BJ (cell line): Measurements from ENCODE around the gene TMEM106A. TPM values are rescaled to one million over a fixed set of nuclear protein-coding genes. Genes with fewer than 3 reads are reported as not detected.

Experiments
- CTCF ChIA-PET: fragments of 350-600 bp; formaldehyde crosslinking; extraction: SDS; loops from one replicate; lab custom pipeline; 2021; ENCODE audit warnings: antibody characterized with exemption, inconsistent platforms; lab: Yijun Ruan, JAX
- POLR2A ChIA-PET: fragments of 300-600 bp; sonication (Branson Sonifier 250); formaldehyde crosslinking; extraction: SDS; loops from one replicate; lab custom pipeline; 2021; ENCODE audit warnings: antibody characterized with exemption; lab: Charles Lee
- DNase-seq: peaks from one replicate; pipeline ENCODE4 v3.0.0-alpha.2; 2011; ENCODE audit warnings: low read depth
- H3K27me3 ChIP-seq: 2 replicates; pipeline ENCODE4 v1.6.0; 2011; ENCODE audit warnings: low read length; ENCODE audit not compliant: control insufficient read depth, insufficient read depth
- H3K36me3 ChIP-seq: 2 replicates; pipeline ENCODE4 v1.5.1; 2011; ENCODE audit warnings: low read length; ENCODE audit not compliant: control insufficient read depth, insufficient read depth
- H3K4me3 ChIP-seq: 2 replicates; pipeline ENCODE4 v1.5.1; 2011; ENCODE audit warnings: low read depth, mild to moderate bottlenecking, control low read depth, low read length
- polyA plus RNA-seq: library from polyadenylated mRNA; depleted of rRNA; stranded (reverse); fragments of >200 nt; gene quantifications from 2 replicates; pipeline ENCODE4 v1.2.3, GENCODE V29; 2011
- TF ChIP-seq, protein P1 (sequence below): IDR thresholded peaks from 2 replicates; pipeline ENCODE4 v1.5.1; 2011; ENCODE audit warnings: low read depth, mild to moderate bottlenecking, control low read depth, inconsistent platforms, low read length, moderate library complexity; ENCODE audit not compliant: insufficient read depth

TMEM106A gene
- polyA plus RNA-seq, 1 experiment, result 9.3 TPM

DNA sequence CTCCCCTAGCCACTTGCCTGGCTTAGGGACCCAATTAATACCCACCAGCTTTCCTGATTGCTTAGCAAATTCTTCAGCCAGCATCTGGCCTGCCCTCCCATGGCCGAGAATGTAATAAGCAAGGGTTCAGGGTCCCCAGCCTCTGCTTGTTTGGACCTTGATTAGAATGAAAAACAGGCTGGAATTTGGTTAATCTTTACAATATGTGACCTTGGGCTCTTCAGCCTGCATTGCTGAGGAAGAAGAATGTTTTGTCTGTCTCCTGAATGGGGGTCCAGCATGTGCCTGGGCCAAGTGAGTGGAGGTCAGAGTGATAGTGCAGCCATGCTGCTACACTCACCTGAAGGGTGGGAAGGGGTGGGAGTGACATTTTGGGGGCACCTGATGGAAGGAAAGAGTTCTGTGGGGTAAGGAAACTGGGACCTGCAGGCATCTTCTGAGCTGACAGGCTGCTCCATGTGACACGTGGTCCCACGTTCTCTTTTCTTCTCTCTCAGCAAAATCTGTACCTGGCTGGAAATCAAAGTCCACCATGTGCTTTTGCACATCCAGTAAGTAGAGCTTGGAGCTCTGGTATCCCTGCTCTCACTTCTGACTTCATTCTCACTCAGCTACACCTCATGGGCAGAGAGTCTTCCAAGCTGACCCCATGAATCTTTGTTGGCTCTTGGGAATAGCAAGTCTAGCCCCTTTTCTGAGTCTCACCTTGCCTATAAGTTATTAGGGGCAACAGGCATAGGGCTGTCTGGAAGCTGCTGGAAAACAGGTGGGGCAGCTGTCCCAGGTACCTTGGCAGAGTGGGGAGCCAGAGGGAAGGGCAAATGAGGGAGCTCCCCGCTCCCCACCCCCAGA, 5.3 kb downstream of the TMEM106A start:
- DNase-seq, result no peak
- CTCF ChIA-PET, result no interaction called here
- no peaks in the 10 kb centered on the region for H3K27me3 ChIP-seq
- H3K36me3 ChIP-seq, result peaks cover 13% of the 10 kb centered on the region
- POLR2A ChIA-PET, result interaction anchor here (0.5 kb wide), 1 partner anchor 99 kb away, joined by 3 read pairs; no protein-coding TSS in a partner anchor
- no peak overlapping the region for H3K4me3 ChIP-seq
- TF ChIP-seq, protein P1, sequence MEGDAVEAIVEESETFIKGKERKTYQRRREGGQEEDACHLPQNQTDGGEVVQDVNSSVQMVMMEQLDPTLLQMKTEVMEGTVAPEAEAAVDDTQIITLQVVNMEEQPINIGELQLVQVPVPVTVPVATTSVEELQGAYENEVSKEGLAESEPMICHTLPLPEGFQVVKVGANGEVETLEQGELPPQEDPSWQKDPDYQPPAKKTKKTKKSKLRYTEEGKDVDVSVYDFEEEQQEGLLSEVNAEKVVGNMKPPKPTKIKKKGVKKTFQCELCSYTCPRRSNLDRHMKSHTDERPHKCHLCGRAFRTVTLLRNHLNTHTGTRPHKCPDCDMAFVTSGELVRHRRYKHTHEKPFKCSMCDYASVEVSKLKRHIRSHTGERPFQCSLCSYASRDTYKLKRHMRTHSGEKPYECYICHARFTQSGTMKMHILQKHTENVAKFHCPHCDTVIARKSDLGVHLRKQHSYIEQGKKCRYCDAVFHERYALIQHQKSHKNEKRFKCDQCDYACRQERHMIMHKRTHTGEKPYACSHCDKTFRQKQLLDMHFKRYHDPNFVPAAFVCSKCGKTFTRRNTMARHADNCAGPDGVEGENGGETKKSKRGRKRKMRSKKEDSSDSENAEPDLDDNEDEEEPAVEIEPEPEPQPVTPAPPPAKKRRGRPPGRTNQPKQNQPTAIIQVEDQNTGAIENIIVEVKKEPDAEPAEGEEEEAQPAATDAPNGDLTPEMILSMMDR, result no peak

DNA sequence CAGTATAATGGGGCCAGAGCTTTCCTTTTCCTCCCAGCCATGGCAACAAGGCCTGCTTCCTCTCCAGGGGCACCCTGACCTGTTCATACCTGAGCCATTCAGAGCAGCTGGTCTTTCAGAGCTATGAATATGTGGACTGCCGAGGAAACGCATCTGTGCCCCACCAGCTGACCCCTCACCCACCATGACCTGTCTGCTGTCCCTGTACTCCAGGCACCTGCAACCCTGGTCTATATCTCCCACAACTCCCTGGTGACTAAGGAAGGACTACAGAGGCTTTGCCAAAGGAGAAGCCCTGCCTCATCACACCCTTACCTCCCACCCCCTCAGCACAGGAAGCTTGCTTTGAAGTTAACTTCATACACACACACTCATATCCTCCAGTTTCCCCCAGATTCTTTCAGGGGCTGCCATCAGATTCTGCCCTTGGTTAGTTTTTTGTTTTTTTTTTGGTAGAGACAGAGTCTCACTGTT, 6.0 kb downstream of the TMEM106A start:
- Histone ChIP-seq H3K4me3 (no peak overlapping the region), H3K36me3 (peaks cover 14% of the 10 kb centered on the region), H3K27me3 (no peaks in the 10 kb centered on the region)
- TF ChIP-seq, protein P1, result no peak
- DNase-seq, result no peak
- CTCF ChIA-PET, result no interaction called here
- POLR2A ChIA-PET, result no interaction called here

DNA sequence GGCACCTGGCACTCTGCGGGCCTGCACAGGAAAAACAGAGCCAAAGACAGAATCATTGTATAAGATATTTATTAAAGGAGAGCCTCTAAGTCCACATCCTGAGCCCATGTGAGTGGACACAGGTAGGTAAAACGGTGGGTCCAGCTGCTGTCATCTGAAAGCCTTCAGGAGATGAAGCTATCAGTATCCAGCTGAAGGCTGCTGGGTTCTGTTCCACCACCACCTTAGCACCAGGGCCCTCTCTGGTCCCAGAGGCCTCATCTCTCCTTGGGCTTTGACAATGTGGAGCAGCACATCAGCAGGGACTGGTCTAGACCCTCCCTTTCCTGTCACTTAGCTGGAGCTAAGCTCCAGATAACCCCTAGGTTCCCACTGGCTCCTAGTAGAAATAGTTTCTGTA, 7.3 kb downstream of the TMEM106A start:
- H3K36me3 ChIP-seq, result peaks cover 16% of the 10 kb centered on the region
- no peaks in the 10 kb centered on the region for H3K27me3 ChIP-seq
- no peak for DNase-seq
- no peak overlapping the region for H3K4me3 ChIP-seq
- ChIA-PET CTCF (no interaction called here), POLR2A (interaction anchor here (1.0 kb wide), 1 partner anchor 99 kb away, joined by 5 read pairs; no protein-coding TSS in a partner anchor)
- TF ChIP-seq, protein P1, result no peak

DNA sequence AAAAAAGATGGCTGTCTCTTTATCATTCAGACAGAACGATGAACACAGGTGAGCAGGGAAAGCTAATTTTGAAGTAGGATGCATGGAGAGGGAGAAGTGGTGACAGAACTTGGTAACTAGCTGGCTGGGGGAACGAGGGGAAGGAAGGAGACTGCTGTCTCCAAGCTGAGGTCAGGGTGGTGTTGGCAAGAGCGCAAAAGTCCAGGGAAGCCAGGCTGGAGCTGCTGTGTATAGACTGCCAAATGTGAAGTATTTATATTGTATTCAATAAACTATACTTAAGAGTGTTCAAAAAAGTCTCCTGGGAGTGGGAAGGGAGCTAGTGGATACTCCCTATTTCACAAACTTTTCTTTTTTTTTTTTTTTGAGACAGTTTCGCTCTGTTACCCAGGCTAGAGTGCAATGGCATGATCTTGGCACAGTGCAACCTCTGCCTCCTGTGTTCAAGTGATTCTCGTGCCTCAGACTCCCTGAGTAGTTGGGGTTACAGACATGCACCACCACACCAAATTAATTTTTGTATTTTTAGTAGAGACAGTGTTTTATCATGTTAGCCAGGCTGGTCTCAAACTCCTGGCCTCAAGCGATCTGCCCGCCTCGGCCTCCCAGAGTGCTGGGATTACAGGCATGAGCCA, 8.2 kb downstream of the TMEM106A start:
- CTCF ChIA-PET, result interaction anchor here (1.4 kb wide), 1 partner anchor 8 kb away, joined by 3 read pairs; the partner anchor contains the start of gene TMEM106A
- H3K4me3 ChIP-seq, result no peak overlapping the region
- TF ChIP-seq, protein P1, result no peak
- no peaks in the 10 kb centered on the region for H3K27me3 ChIP-seq
- DNase-seq, result no peak
- POLR2A ChIA-PET, result no interaction called here
- H3K36me3 ChIP-seq, result peaks cover 17% of the 10 kb centered on the region
